ENCODE data around the gene CDHR1. TPM values are rescaled to one million over a fixed set of nuclear protein-coding genes. Genes with fewer than 3 reads are reported as not detected.

CDHR1 gene
- total RNA-seq, 1 experiment from 2014 or later = 5.0 TPM

DNA sequence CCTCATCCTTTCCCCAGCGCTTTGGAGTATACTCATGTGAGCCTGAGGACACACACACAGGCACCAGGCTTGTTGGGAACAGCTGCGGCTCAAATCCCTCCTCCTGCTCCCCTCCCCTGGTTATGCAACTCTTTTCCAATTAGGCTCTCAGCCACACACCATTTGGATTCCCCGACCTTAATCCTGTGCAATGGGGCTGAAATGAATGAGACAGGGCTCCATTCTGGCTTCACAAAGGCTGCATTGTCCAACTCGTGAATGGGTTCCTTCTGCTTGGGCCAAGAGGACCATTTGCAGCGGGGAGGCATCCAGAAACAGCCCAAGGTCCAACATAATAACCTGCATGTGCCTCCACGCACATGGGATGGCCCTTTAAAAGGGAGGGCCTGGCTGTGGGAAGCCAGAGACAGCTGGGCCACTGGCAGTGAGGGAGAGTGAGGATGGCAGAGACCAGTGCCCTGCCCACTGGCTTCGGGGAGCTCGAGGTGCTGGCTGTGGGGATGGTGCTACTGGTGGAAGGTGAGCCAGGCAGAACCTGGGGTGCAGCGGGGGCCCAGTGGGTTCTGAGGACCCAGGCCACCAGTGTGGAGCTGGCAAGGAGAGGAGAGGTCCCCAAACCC, 50.4 kb downstream of the CDHR1 start, which contains the start of gene RGR:
RGR (plus strand) TSS at position 403 of the 620 bp plus-strand sequence; CDS start at position 441, 38 bp downstream.
- ATAC-seq = no peak; the same call in 1 of the 2 replicates
- no peak within 1 kb of the TSS for H3K4me3 Mint-ChIP-seq

More for the DNA sequence above, 50.4 kb downstream of the CDHR1 start, which contains the start of gene RGR:
- Mint-ChIP-seq H3K27ac (no peak within 1 kb of the TSS), H3K27me3 (ENCODE audit: low read depth) (peaks cover 6% of the 10 kb centered on the region), H3K9me3 (no peaks in the 10 kb centered on the region), H3K36me3 (no peaks in the 10 kb centered on the region), H3K4me1 (no peaks in the 10 kb centered on the region)
- no peak for DNase-seq (ENCODE audit: low spot score)
- ChIA-PET CTCF (interaction anchor here (0.6 to 2.6 kb wide), 3 partner anchors 7 to 108 kb away, joined by 3 to 14 read pairs (median 3); no protein-coding TSS in a partner anchor), POLR2A (no interaction called here)
- TF ChIP-seq, protein P1, sequence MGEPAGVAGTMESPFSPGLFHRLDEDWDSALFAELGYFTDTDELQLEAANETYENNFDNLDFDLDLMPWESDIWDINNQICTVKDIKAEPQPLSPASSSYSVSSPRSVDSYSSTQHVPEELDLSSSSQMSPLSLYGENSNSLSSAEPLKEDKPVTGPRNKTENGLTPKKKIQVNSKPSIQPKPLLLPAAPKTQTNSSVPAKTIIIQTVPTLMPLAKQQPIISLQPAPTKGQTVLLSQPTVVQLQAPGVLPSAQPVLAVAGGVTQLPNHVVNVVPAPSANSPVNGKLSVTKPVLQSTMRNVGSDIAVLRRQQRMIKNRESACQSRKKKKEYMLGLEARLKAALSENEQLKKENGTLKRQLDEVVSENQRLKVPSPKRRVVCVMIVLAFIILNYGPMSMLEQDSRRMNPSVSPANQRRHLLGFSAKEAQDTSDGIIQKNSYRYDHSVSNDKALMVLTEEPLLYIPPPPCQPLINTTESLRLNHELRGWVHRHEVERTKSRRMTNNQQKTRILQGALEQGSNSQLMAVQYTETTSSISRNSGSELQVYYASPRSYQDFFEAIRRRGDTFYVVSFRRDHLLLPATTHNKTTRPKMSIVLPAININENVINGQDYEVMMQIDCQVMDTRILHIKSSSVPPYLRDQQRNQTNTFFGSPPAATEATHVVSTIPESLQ (CRISPR knock-in tag; IDR thresholded peaks at IDR 0.05) = no peak
- TF ChIP-seq, protein P2, sequence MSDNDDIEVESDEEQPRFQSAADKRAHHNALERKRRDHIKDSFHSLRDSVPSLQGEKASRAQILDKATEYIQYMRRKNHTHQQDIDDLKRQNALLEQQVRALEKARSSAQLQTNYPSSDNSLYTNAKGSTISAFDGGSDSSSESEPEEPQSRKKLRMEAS (CRISPR knock-in tag; IDR thresholded peaks at IDR 0.05) = no peak
- TF ChIP-seq TCF7 (CRISPR knock-in tag; IDR thresholded peaks at IDR 0.05; ENCODE audit: low read depth) = no peak
- no peak for TF ChIP-seq PRRX2 (CRISPR knock-in tag; IDR thresholded peaks at IDR 0.05)
- no peak for TF ChIP-seq GABPB1 (CRISPR knock-in tag; IDR thresholded peaks at IDR 0.05)
- TF ChIP-seq, protein P3, sequence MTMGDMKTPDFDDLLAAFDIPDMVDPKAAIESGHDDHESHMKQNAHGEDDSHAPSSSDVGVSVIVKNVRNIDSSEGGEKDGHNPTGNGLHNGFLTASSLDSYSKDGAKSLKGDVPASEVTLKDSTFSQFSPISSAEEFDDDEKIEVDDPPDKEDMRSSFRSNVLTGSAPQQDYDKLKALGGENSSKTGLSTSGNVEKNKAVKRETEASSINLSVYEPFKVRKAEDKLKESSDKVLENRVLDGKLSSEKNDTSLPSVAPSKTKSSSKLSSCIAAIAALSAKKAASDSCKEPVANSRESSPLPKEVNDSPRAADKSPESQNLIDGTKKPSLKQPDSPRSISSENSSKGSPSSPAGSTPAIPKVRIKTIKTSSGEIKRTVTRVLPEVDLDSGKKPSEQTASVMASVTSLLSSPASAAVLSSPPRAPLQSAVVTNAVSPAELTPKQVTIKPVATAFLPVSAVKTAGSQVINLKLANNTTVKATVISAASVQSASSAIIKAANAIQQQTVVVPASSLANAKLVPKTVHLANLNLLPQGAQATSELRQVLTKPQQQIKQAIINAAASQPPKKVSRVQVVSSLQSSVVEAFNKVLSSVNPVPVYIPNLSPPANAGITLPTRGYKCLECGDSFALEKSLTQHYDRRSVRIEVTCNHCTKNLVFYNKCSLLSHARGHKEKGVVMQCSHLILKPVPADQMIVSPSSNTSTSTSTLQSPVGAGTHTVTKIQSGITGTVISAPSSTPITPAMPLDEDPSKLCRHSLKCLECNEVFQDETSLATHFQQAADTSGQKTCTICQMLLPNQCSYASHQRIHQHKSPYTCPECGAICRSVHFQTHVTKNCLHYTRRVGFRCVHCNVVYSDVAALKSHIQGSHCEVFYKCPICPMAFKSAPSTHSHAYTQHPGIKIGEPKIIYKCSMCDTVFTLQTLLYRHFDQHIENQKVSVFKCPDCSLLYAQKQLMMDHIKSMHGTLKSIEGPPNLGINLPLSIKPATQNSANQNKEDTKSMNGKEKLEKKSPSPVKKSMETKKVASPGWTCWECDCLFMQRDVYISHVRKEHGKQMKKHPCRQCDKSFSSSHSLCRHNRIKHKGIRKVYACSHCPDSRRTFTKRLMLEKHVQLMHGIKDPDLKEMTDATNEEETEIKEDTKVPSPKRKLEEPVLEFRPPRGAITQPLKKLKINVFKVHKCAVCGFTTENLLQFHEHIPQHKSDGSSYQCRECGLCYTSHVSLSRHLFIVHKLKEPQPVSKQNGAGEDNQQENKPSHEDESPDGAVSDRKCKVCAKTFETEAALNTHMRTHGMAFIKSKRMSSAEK (CRISPR knock-in tag; IDR thresholded peaks at IDR 0.05; ENCODE audit: borderline replicate concordance) = no peak
- TF ChIP-seq ZNF416 (CRISPR knock-in tag; IDR thresholded peaks at IDR 0.05) = no peak
- TF ChIP-seq, protein P4, sequence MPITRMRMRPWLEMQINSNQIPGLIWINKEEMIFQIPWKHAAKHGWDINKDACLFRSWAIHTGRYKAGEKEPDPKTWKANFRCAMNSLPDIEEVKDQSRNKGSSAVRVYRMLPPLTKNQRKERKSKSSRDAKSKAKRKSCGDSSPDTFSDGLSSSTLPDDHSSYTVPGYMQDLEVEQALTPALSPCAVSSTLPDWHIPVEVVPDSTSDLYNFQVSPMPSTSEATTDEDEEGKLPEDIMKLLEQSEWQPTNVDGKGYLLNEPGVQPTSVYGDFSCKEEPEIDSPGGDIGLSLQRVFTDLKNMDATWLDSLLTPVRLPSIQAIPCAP (CRISPR knock-in tag; IDR thresholded peaks at IDR 0.05) = no peak
- TF ChIP-seq, protein P5, sequence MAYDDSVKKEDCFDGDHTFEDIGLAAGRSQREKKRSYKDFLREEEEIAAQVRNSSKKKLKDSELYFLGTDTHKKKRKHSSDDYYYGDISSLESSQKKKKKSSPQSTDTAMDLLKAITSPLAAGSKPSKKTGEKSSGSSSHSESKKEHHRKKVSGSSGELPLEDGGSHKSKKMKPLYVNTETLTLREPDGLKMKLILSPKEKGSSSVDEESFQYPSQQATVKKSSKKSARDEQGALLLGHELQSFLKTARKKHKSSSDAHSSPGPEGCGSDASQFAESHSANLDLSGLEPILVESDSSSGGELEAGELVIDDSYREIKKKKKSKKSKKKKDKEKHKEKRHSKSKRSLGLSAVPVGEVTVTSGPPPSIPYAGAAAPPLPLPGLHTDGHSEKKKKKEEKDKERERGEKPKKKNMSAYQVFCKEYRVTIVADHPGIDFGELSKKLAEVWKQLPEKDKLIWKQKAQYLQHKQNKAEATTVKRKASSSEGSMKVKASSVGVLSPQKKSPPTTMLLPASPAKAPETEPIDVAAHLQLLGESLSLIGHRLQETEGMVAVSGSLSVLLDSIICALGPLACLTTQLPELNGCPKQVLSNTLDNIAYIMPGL (CRISPR knock-in tag; IDR thresholded peaks at IDR 0.05) = no peak
- no peak for TF ChIP-seq SP1 (CRISPR knock-in tag; conservative IDR thresholded peaks at IDR 0.05)
- TF ChIP-seq RORB (CRISPR knock-in tag; IDR thresholded peaks at IDR 0.05) = no peak
- TF ChIP-seq, protein P6, sequence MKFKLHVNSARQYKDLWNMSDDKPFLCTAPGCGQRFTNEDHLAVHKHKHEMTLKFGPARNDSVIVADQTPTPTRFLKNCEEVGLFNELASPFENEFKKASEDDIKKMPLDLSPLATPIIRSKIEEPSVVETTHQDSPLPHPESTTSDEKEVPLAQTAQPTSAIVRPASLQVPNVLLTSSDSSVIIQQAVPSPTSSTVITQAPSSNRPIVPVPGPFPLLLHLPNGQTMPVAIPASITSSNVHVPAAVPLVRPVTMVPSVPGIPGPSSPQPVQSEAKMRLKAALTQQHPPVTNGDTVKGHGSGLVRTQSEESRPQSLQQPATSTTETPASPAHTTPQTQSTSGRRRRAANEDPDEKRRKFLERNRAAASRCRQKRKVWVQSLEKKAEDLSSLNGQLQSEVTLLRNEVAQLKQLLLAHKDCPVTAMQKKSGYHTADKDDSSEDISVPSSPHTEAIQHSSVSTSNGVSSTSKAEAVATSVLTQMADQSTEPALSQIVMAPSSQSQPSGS (CRISPR knock-in tag; IDR thresholded peaks at IDR 0.05; ENCODE audit: borderline replicate concordance, low read depth) = no peak
- TF ChIP-seq, protein P7, sequence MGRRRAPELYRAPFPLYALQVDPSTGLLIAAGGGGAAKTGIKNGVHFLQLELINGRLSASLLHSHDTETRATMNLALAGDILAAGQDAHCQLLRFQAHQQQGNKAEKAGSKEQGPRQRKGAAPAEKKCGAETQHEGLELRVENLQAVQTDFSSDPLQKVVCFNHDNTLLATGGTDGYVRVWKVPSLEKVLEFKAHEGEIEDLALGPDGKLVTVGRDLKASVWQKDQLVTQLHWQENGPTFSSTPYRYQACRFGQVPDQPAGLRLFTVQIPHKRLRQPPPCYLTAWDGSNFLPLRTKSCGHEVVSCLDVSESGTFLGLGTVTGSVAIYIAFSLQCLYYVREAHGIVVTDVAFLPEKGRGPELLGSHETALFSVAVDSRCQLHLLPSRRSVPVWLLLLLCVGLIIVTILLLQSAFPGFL (CRISPR knock-in tag; IDR thresholded peaks at IDR 0.05; ENCODE audit: borderline replicate concordance) = no peak
- TF ChIP-seq ZNF671 (CRISPR knock-in tag; IDR thresholded peaks at IDR 0.05) = no peak
- TF ChIP-seq ZNF121 (CRISPR knock-in tag; IDR thresholded peaks at IDR 0.05) = no peak
- no peak for TF ChIP-seq GRHL2 (CRISPR knock-in tag; IDR thresholded peaks at IDR 0.05; ENCODE audit: insufficient replicate concordance, severe bottlenecking)
- TF ChIP-seq, protein P8, sequence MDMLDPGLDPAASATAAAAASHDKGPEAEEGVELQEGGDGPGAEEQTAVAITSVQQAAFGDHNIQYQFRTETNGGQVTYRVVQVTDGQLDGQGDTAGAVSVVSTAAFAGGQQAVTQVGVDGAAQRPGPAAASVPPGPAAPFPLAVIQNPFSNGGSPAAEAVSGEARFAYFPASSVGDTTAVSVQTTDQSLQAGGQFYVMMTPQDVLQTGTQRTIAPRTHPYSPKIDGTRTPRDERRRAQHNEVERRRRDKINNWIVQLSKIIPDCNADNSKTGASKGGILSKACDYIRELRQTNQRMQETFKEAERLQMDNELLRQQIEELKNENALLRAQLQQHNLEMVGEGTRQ (CRISPR knock-in tag; IDR thresholded peaks at IDR 0.05) = no peak

Data from WTC11 (cell line).